Stomach (tissue), 9 donors: Measurements from ENCODE around the gene S100A8. TPM values are rescaled to one million over a fixed set of nuclear protein-coding genes. Genes with fewer than 3 reads are reported as not detected.

Experiments
- DNase-seq, 2 donors: peaks; one replicate each; pipeline versions ENCODE4 v3.0.0 to v3.0.0-alpha.2; 2013 to 2019
- H3K27ac ChIP-seq, 5 donors: fragments of 200-600 bp in 4 of 5; sonication (generic) in 4 of 5; one replicate each; pipeline ENCODE4 v1.5.1; 2013 to 2019; ENCODE audit warnings: mild to moderate bottlenecking in 1 of 5, moderate library complexity in 1 of 5
- H3K27me3 ChIP-seq, 3 donors: fragments of 200-600 bp; sonication (generic); one replicate each; pipeline ENCODE4 v1.5.1; 2017 to 2019; ENCODE audit warnings: mixed run types in 1 of 3
- H3K36me3 ChIP-seq, 4 donors: fragments of 200-600 bp; sonication (generic); 1 replicate in 3 of 4; 2 replicates in 1 of 4; pipeline ENCODE4 v1.5.1; 2016 to 2019
- H3K4me1 ChIP-seq, 4 donors: fragments of 200-600 bp; sonication (generic); one replicate each; pipeline ENCODE4 v1.5.1; 2016 to 2019
- H3K4me3 ChIP-seq, 4 donors: fragments of 200-600 bp; sonication (generic) in 3 of 4; one replicate each; pipeline ENCODE4 v1.5.1; 2016 to 2019; ENCODE audit warnings: mild to moderate bottlenecking in 1 of 4
- H3K9me3 ChIP-seq, 4 donors: fragments of 200-600 bp; sonication (generic); one replicate each; pipeline ENCODE4 v1.5.1; 2016 to 2019
- CTCF ChIP-seq, 7 experiments: fragments of 450-650 bp in 4 of 7; fragments of 200-600 bp in 3 of 7; sonication (generic) in 3 of 7; IDR thresholded peaks; one replicate each; pipeline ENCODE4 v1.5.1; 2016 to 2019; ENCODE audit warnings: antibody characterized with exemption in 7 of 7, control low read depth in 2 of 7, mild to moderate bottlenecking in 1 of 7
- EP300 ChIP-seq: sonication (generic); formaldehyde crosslinking; IDR thresholded peaks from one replicate; pipeline ENCODE4 v1.6.1; 2017; ENCODE audit warnings: antibody characterized with exemption
- POLR2A ChIP-seq, 4 donors: fragments of 450-650 bp; IDR thresholded peaks; one replicate each; pipeline ENCODE4 v1.6.1; 2016; ENCODE audit warnings: antibody characterized with exemption in 4 of 4, control low read depth in 2 of 4, mild to moderate bottlenecking in 1 of 4, moderate library complexity in 1 of 4
- POLR2AphosphoS5 ChIP-seq, 3 donors: sonication (generic); formaldehyde crosslinking; IDR thresholded peaks; one replicate each; pipeline ENCODE4 v1.6.1; 2016; ENCODE audit warnings: antibody characterized with exemption in 3 of 3
- WGBS, 5 donors: extraction: QIAGEN DNeasy Blood & Tissue Kit in 3 of 5; methylation state at CpG; one replicate each; pipeline versions ENCODE4 v1.1.5 to v1.1.7; 2013 to 2018; 5-methylcytosine and 5-hydroxymethylcytosine counted together
- intact Hi-C: fragments of 100-400 bp; cut with DNase I; formaldehyde crosslinking; loops from one replicate; pipeline ENCODE4 v1.15.1; 2023; ENCODE audit warnings: low total_unique reads
- polyA plus RNA-seq, 3 donors: library from polyadenylated mRNA; stranded (reverse); fragments of 200-250 nt; gene quantifications; one replicate each; pipeline ENCODE4 v1.2.3, GENCODE V29; 2013
- total RNA-seq, 5 donors: library from RNA; depleted of rRNA; stranded (reverse); fragments of >200 nt; gene quantifications; one replicate each; pipeline versions ENCODE4 v1.1.0 to v1.2.3, GENCODE V29; 2014 to 2016
- donor health status: healthy with polysubstance abuse.
- donor health status: Bipolar disorder and iron deficiency.
- donor health status: healthy.

S100A8 gene
- total and polyA plus RNA-seq, 8 donors = 16.8 to 21,822 (median 86.4) TPM; not detected in 1

GRCh38 chr1:153386500-153386901 lies 4.4 kb downstream of the S100A8 start:
- TF ChIP-seq EP300 (no peak), POLR2A (IDR thresholded peaks at IDR 0.05) (no peak), POLR2AphosphoS5 (IDR thresholded peaks at IDR 0.05) (peak in 1 of 3 donors; percentile 15)
- 53 to 72% (median 66%) methylated on average over 5 of the region's 5 CpGs for WGBS, 5 donors
- H3K27ac ChIP-seq = peak overlapping the region in 2 of 5 donors; percentile 51 to 69
- peaks cover 0 to 30% (median 6%) of the 10 kb centered on the region in 3 donors for H3K27me3 ChIP-seq
- peaks cover 0 to 15% (median 10%) of the 10 kb centered on the region in 4 donors for H3K9me3 ChIP-seq
- H3K4me1 ChIP-seq = no peaks in the 10 kb centered on the region
- no peaks in the 10 kb centered on the region for H3K36me3 ChIP-seq
- intact Hi-C loops = no loop called here
- no peak overlapping the region for H3K4me3 ChIP-seq
- peak in 1 of 2 donors; percentile 29 for DNase-seq

DNA sequence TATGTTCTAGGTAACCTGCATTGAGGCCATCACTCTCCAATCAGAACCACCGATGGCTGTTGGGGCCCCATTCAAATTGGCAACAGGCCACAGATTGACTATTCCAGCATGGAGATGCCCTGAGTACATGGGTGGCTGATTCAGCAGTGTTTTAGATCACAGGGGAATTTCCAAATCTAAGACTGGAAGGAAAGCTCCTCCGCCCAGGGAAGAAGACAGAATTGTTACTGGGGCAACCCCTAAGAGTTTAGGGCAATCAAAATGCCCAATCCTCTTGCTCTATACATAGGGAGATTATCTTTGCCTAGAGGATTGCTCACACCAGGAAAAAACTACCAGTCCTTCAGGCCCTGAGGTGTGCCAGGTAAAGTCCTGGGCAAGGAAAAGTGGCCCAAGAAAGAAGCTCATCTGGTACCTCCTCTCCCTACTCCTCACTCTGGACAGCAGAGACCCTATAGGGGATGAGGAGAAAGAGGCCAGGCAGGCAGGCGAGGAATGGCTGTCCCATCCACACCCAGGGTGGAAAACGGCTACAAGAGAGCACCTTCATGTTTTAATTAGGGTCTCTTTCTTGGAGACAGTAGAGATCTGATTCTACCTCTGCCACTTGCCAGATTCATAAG lies 5.8 kb downstream of the S100A8 start:
- no peak for DNase-seq
- Histone ChIP-seq H3K36me3 (no peaks in the 10 kb centered on the region), H3K27me3 (peaks cover 0 to 15% (median 3%) of the 10 kb centered on the region in 3 donors), H3K27ac (peak overlapping the region in 1 of 5 donors; percentile 69), H3K4me1 (no peaks in the 10 kb centered on the region), H3K9me3 (peaks cover 0 to 24% (median 15%) of the 10 kb centered on the region in 4 donors), H3K4me3 (no peak overlapping the region)
- TF ChIP-seq POLR2A (IDR thresholded peaks at IDR 0.05) (no peak), POLR2AphosphoS5 (IDR thresholded peaks at IDR 0.05) (no peak), CTCF (IDR thresholded peaks at IDR 0.05) (no peak), EP300 (no peak)
- intact Hi-C loops = no loop called here
- WGBS, 5 donors = 72 to 78% (median 73%) methylated on average over 4 of the region's 4 CpGs

DNA sequence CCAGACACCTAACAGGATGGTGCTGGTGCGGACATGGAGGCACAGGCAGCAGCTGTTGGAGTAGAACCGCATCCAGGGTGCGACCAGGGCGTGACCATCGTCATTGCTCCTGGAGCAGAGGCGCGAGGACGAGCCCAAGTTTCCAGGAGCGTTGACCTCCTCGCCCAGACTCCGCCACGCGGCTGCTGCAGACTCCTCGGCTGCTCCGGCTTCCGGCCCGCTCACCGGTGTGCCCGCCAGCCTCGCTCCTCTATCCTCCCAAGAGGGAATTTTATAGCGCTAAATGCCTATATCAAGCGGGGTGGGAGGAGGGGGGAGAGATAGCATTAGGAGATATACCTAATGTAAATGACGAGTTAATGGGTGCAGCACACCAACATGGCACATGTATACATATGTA lies 10.2 kb downstream of the S100A8 start:
- Histone ChIP-seq H3K9me3 (peaks cover 0 to 24% (median 18%) of the 10 kb centered on the region in 4 donors), H3K27ac (no peak overlapping the region), H3K4me3 (no peak overlapping the region), H3K4me1 (no peaks in the 10 kb centered on the region), H3K36me3 (no peaks in the 10 kb centered on the region), H3K27me3 (peaks cover 0 to 11% (median 3%) of the 10 kb centered on the region in 3 donors)
- intact Hi-C loops = no loop called here
- DNase-seq = no peak
- TF ChIP-seq POLR2A (IDR thresholded peaks at IDR 0.05) (no peak), CTCF (IDR thresholded peaks at IDR 0.05) (no peak), POLR2AphosphoS5 (IDR thresholded peaks at IDR 0.05) (no peak), EP300 (no peak)
- 91 to 94% (median 92%) methylated on average over 20 to 23 of the region's 23 CpGs for WGBS, 5 donors

GRCh38 chr1:153379591-153379990 lies 11.3 kb downstream of the S100A8 start:
- DNase-seq = no peak
- WGBS, 5 donors = 82 to 89% (median 86%) methylated on average over 10 of the region's 10 CpGs
- Histone ChIP-seq H3K4me3 (no peak overlapping the region), H3K27me3 (peaks cover 0 to 9% (median 3%) of the 10 kb centered on the region in 3 donors), H3K4me1 (no peaks in the 10 kb centered on the region), H3K36me3 (no peaks in the 10 kb centered on the region), H3K9me3 (peaks cover 0 to 24% (median 18%) of the 10 kb centered on the region in 4 donors), H3K27ac (no peak overlapping the region)
- intact Hi-C loops = no loop called here
- TF ChIP-seq CTCF (IDR thresholded peaks at IDR 0.05) (no peak), EP300 (no peak), POLR2AphosphoS5 (IDR thresholded peaks at IDR 0.05) (no peak), POLR2A (IDR thresholded peaks at IDR 0.05) (no peak)

- H3K4me1 ChIP-seq = no peaks in the 10 kb centered on the region
- no peaks in the 10 kb centered on the region for H3K36me3 ChIP-seq
- H3K27me3 ChIP-seq = peaks cover 0 to 4% (median under 1%) of the 10 kb centered on the region in 3 donors
- H3K27ac ChIP-seq = peak within 1 kb of the TSS in 2 of 5 donors; percentile 43 to 46
- peaks cover 0 to 5% (median 3%) of the 10 kb centered on the region in 4 donors for H3K9me3 ChIP-seq
- intact Hi-C loops = no loop called here
- no peak for TF ChIP-seq CTCF (IDR thresholded peaks at IDR 0.05)
- TF ChIP-seq EP300 = no peak
- TF ChIP-seq POLR2A (IDR thresholded peaks at IDR 0.05) = no peak
- no peak for TF ChIP-seq POLR2AphosphoS5 (IDR thresholded peaks at IDR 0.05)
- peak within 1 kb of the TSS in 1 of 4 donors; percentile 12 for H3K4me3 ChIP-seq
- no peak for DNase-seq
- WGBS, 5 donors = 71 to 91% (median 83%) methylated on average over 1 of the region's 1 CpG
These were observed 15.4 kb downstream of the S100A8 start, which contains the start of gene S100A12 for GRCh38 chr1:153375511-153375910. Gene S100A12, minus strand, starts transcription at chr1:153375621. Its CDS starts 1,029 bp downstream, at chr1:153374592.
